Muscle layer of duodenum (tissue), 2 donors: Measurements from ENCODE around the gene ASS1.

Source experiments
- H3K27ac ChIP-seq: one replicate; pipeline ENCODE4 v1.7.0; 2013; ENCODE audit warnings: mild to moderate bottlenecking, low read length
- H3K27me3 ChIP-seq: one replicate; pipeline ENCODE4 v1.7.0; 2013; ENCODE audit warnings: low read depth, mild to moderate bottlenecking, control low read depth, low read length
- H3K36me3 ChIP-seq, 2 donors: one replicate each; pipeline ENCODE4 v1.7.0; 2013; ENCODE audit warnings: low read length in 2 of 2, control low read depth in 1 of 2, mild to moderate bottlenecking in 1 of 2; ENCODE audit not compliant: insufficient read depth in 2 of 2, control insufficient read depth in 1 of 2
- H3K4me1 ChIP-seq, 2 donors: one replicate each; pipeline ENCODE4 v1.7.0; 2013; ENCODE audit warnings: low read length in 2 of 2, mild to moderate bottlenecking in 2 of 2, control low read depth in 1 of 2, moderate library complexity in 1 of 2; ENCODE audit not compliant: insufficient read depth in 2 of 2, control insufficient read depth in 1 of 2
- H3K4me3 ChIP-seq, 2 donors: one replicate each; pipeline ENCODE4 v1.7.0; 2013; ENCODE audit warnings: low read length in 2 of 2, low read depth in 1 of 2, mild to moderate bottlenecking in 1 of 2
- H3K9me3 ChIP-seq, 2 donors: one replicate each; pipeline ENCODE4 v1.7.0; 2013; ENCODE audit warnings: low read length in 2 of 2, control low read depth in 1 of 2, mild to moderate bottlenecking in 1 of 2; ENCODE audit not compliant: control insufficient read depth in 1 of 2
- donor health status: healthy.

Gene ASS1

DNA sequence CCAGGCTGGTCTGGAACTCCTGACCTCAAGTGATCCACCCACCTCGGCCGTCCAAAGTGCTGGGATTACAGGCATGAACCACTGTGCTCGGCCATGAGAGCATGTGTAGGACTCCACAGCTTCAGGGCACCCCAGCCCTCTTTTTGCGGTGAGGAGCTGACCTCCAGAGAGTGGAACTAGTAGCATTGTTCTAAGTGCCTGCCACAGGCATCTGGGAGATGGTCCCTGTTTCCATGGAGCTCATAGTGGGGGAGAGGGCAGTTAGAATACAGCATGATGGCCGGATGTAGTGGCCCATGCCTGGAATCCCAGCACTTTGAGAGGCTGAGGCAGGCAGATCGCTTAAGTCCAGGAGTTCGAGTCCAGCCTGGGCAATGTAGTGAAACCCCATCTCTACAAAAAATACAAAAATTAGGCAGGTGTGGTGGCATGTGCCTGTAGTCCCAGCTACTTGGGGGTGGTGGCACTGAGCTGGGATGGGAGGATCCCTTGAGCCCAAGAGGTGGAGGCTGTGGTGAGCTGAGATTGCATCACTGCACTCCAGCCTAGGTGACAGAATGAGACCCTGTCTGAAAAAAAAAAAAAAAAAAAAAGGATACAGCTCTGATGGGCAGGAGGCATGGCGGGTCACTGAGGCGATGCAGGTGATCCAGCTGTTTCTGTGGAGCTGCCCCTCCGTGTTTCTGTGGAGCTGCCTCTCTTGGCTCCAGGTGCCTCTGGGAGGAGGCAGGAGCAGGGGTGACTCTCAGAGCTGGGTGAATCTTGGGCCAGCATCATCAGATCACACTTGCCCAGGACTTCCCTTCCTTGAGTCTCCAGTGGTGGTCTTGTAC is 4.2 kb downstream of the ASS1 start:
- H3K27ac ChIP-seq: no peak overlapping the region
- no peak overlapping the region for H3K4me3 ChIP-seq
- no peaks in the 10 kb centered on the region for H3K9me3 ChIP-seq
- H3K27me3 ChIP-seq: peaks cover 8% of the 10 kb centered on the region
- H3K36me3 ChIP-seq: no peaks in the 10 kb centered on the region
- H3K4me1 ChIP-seq: peaks cover 24 to 74% of the 10 kb centered on the region in 2 donors

DNA sequence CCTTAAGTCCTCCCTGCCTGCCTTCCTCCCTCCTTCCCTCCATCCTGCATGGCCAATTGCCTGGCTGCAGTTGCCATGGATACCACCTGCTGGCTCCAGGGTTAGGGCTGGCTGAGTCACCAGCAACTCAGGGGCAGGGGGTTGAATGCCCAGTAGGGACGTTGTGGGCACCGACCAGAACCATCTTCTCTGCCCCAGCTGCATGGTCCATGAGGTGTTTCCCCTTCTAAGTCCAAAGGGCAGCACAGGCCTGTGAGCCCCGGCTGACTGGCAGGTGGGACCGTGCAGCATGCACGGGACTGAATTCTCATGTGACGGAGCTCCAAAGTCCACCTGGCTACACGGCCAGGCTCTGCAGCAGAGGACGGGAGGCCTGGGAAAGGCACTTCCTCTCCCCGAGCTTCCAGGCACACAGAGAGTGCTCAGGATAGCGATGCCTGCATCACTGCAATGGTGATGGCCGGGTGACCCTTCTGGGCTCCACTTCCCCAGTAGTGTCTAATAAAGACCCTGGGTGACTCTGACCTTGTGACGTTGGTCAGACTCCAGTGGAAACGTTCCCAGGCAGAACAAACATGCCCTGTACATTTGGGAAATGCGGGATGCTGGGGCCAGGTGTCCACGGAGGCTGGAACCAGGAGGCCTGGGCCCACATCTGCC is 5.7 kb downstream of the ASS1 start:
- Histone ChIP-seq H3K4me1 (peaks cover 24 to 61% of the 10 kb centered on the region in 2 donors), H3K4me3 (no peak overlapping the region), H3K27ac (no peak overlapping the region), H3K27me3 (peaks cover 4% of the 10 kb centered on the region), H3K9me3 (no peaks in the 10 kb centered on the region), H3K36me3 (no peaks in the 10 kb centered on the region)

DNA sequence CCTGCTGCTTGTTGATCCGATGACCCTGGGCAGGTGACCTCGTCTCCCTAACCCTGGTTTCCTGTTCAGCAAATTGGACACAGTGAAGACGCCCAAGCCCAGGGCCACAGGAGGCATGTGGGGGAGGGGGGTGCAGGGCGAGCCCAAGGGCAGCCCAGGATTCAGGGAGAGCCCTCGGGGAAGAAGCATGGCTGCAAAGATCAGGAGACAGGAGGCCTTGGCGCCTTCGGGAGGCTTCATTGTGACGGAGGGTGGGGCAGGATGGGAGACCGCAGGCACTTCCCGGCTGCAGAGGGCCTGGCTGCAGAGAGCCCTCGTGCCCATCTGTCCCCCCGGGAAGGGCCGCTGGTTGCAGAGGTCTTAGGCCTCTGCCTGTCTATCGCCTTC is 6.2 kb downstream of the ASS1 start:
- Histone ChIP-seq H3K4me1 (peaks cover 24 to 56% of the 10 kb centered on the region in 2 donors), H3K9me3 (no peaks in the 10 kb centered on the region), H3K27ac (no peak overlapping the region), H3K4me3 (no peak overlapping the region), H3K36me3 (no peaks in the 10 kb centered on the region), H3K27me3 (no peaks in the 10 kb centered on the region)

DNA sequence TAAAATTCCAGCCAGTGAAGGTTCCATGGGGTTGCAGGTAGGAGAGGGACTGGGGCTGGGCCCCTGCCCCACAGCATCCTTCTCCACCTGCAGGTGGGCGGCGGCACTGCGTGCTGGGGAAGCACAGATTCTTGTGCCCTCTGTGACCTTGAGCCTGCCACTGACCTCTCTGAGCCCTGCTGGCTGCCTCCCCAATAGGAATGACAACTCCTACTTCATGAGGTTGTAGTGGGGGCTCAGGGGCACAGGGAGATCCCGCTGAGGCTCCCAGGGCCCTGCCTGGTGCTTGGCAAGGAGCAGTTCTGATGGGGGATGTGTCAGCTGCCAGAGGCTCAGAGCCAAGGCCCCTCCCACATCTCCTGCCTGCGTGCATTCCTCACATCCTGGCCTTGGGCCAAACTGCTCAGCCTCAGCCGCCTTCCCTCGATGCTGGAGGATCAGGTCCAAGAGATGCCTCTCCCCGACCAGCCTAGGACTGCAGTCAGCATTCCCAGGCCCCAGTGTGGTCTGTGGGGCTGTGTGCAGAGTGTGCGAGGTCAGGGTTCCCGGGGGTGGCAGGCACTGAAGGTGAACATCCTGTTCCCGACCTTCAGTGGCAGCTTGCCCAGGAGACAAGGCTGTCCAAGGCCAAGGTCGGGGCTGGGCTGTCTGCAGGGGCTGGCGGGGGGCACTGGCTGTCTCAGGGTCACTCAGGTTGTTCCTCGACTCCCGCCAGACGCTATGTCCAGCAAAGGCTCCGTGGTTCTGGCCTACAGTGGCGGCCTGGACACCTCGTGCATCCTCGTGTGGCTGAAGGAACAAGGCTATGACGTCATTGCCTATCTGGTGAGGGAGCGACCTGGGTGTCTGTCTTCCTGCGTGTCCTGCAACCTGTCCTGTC is 7.0 kb downstream of the ASS1 start:
- Histone ChIP-seq H3K9me3 (no peaks in the 10 kb centered on the region), H3K36me3 (no peaks in the 10 kb centered on the region), H3K4me1 (peaks cover 21 to 49% of the 10 kb centered on the region in 2 donors), H3K4me3 (no peak overlapping the region), H3K27me3 (no peaks in the 10 kb centered on the region), H3K27ac (no peak overlapping the region)

DNA sequence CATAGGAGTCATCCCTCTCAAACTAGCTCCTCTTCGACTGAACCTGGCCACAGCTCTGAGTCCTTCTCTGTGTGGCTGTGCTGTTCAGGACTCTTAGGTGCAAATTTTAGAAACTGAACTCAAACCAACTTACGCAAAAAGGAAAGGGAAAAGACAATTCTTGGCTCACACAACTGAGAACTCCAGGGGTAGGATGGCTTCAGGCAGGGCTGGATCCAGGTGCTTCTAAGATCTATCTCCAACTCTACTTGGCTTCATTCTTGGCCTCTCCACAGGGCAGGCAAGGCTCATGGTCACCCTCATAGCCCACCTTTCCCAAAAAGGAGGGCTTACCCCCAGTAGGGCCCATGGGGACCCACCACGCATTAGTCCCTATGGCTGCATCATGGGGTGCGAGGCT is 8.1 kb downstream of the ASS1 start:
- Histone ChIP-seq H3K36me3 (no peaks in the 10 kb centered on the region), H3K9me3 (no peaks in the 10 kb centered on the region), H3K27me3 (no peaks in the 10 kb centered on the region), H3K27ac (no peak overlapping the region), H3K4me1 (peaks cover 14 to 38% of the 10 kb centered on the region in 2 donors), H3K4me3 (no peak overlapping the region)

DNA sequence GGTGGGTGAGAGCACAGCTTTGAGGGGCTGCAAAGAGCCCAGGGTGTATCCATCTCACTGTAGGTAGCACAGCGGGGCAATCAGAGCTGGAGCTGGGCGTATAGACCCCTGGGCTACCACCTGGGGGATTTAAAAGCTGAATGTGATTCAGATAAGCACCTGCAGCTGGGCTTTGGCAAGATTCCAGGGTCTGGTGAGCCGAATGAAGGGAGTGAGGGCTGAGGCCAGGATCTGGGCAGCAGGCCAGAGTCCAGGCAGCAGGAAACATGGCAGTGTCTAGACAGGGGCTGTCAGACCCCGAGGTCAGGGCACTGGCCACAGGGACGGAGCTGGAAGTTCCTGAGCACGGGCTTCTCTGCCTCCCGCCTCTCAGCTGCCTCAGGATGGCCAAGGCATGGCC is 8.7 kb downstream of the ASS1 start:
- Histone ChIP-seq H3K4me1 (peaks cover 14 to 32% of the 10 kb centered on the region in 2 donors), H3K27ac (no peak overlapping the region), H3K4me3 (no peak overlapping the region), H3K27me3 (no peaks in the 10 kb centered on the region), H3K9me3 (no peaks in the 10 kb centered on the region), H3K36me3 (no peaks in the 10 kb centered on the region)

DNA sequence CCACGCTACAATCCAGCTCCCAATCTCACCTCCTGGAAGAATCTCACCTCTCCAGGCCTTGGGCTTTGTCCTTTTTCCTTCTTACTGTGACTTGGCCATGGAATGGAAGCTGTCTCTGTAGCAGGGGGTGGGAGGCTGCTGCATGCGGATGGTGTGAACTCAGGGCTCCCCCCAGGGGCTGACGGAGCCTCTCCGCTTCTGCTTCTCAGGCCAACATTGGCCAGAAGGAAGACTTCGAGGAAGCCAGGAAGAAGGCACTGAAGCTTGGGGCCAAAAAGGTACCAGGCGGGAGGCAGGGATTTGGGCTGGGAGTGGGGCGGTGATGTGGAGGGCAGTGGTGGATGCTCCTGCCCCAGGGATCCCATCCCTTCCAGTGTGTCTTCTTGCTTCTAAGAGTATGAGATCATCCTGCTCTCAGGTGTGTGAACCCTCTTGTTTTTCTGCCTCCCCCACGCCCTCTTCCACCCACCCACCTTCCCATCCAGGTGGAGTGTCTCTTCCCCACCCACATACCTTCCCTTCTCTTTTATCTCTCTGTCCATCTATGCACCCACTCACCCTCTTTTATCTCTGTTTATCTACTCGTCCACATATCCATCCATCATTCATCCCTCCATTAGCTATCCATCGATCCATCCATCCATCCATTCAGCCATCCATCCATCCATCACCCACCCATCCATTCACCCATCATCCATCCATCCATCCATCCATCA is 9.5 kb downstream of the ASS1 start:
- no peak overlapping the region for H3K4me3 ChIP-seq
- peaks cover 0 to 3% of the 10 kb centered on the region in 2 donors for H3K36me3 ChIP-seq
- H3K9me3 ChIP-seq: no peaks in the 10 kb centered on the region
- no peak overlapping the region for H3K27ac ChIP-seq
- peaks cover 14 to 32% of the 10 kb centered on the region in 2 donors for H3K4me1 ChIP-seq
- H3K27me3 ChIP-seq: no peaks in the 10 kb centered on the region

DNA sequence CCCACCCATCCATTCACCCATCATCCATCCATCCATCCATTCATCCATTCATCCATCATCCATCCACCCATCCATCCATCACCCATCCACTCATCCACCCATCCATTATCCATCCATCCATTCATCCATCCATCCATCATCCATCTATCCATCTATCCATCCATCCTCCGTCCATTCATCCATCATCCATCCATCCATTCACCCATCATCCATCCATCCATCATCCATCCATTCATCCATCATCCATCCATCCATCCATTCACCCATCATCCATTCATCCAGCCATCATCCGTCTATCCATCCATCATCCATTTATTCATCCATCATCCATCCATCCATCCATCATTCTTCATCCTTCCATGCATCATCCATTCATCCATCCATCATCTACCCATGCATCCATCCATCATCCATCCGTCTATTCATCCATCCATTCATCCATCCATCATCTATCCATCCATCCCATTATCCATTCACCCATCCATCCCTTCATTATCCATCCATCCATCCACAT is 10.1 kb downstream of the ASS1 start:
- Histone ChIP-seq H3K4me3 (no peak overlapping the region), H3K27ac (no peak overlapping the region), H3K4me1 (peaks cover 14 to 32% of the 10 kb centered on the region in 2 donors), H3K36me3 (peaks cover 0 to 3% of the 10 kb centered on the region in 2 donors), H3K27me3 (no peaks in the 10 kb centered on the region), H3K9me3 (no peaks in the 10 kb centered on the region)

DNA sequence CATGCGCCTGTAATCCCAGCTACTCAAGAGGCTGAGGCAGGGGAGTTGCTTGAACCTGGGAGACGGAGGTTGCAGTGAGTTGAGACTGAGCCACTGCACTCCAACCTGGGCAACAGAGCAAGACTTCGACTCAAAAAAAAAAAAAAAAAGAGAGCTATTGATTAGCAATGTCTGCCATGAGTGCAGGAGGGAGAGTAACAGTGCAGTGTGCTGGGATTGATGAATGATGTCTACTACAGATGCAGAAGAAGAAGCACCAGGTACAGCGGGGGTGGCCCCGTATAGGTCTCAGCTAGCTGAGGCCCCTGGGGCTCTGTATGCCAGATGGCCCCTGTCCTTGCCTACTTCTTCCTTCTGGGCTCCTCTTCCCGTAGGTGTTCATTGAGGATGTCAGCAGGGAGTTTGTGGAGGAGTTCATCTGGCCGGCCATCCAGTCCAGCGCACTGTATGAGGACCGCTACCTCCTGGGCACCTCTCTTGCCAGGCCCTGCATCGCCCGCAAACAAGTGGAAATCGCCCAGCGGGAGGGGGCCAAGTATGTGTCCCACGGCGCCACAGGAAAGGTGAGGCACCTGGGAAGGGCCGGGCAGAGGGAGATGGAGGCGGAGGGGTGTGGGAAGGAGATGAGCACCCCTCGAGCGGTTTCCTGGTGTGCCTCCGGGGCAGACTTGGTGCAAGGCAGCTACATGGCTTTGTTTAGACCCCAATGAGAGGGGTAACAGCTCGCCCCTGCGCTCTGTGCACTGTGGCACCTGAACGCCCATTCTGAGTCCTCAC is 13.5 kb downstream of the ASS1 start:
- Histone ChIP-seq H3K27me3 (no peaks in the 10 kb centered on the region), H3K4me1 (peaks cover 0 to 7% of the 10 kb centered on the region in 2 donors), H3K27ac (no peak overlapping the region), H3K36me3 (peaks cover 0 to 3% of the 10 kb centered on the region in 2 donors), H3K9me3 (no peaks in the 10 kb centered on the region), H3K4me3 (no peak overlapping the region)

DNA sequence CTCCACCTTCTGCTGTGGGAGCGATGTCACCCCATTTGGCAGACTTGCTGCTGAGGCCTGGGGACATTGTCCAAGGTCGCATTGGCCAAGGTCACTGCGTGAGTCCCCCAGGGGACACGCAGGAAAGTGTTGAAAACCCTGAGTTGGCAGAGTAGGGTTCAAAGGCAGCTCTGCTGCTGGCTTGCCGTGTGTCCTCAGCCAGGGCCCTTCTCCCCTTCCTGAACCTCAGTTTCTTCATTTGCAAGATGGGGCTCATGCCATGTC is 14.0 kb downstream of the ASS1 start:
- H3K36me3 ChIP-seq: peaks cover 3 to 4% of the 10 kb centered on the region in 2 donors

More for the DNA sequence above, 14.0 kb downstream of the ASS1 start:
- Histone ChIP-seq H3K27ac (no peak overlapping the region), H3K9me3 (no peaks in the 10 kb centered on the region), H3K4me1 (peaks cover 0 to 1% of the 10 kb centered on the region in 2 donors), H3K4me3 (no peak overlapping the region), H3K27me3 (no peaks in the 10 kb centered on the region)
